Measurements from ENCODE around the gene TFAP2D.

GRCh38 chr6:50713226-50713625, at the start of gene TFAP2D:
- TF ChIP-seq, protein P1, sequence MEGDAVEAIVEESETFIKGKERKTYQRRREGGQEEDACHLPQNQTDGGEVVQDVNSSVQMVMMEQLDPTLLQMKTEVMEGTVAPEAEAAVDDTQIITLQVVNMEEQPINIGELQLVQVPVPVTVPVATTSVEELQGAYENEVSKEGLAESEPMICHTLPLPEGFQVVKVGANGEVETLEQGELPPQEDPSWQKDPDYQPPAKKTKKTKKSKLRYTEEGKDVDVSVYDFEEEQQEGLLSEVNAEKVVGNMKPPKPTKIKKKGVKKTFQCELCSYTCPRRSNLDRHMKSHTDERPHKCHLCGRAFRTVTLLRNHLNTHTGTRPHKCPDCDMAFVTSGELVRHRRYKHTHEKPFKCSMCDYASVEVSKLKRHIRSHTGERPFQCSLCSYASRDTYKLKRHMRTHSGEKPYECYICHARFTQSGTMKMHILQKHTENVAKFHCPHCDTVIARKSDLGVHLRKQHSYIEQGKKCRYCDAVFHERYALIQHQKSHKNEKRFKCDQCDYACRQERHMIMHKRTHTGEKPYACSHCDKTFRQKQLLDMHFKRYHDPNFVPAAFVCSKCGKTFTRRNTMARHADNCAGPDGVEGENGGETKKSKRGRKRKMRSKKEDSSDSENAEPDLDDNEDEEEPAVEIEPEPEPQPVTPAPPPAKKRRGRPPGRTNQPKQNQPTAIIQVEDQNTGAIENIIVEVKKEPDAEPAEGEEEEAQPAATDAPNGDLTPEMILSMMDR (IDR thresholded peaks at IDR 0.05), result no peak
- TF ChIP-seq POLR2A (IDR thresholded peaks at IDR 0.05), result no peak

Measured in lower leg skin (tissue), 3 donors.